ENCODE measurements around the gene PSMD10.

PSMD10 gene

DNA sequence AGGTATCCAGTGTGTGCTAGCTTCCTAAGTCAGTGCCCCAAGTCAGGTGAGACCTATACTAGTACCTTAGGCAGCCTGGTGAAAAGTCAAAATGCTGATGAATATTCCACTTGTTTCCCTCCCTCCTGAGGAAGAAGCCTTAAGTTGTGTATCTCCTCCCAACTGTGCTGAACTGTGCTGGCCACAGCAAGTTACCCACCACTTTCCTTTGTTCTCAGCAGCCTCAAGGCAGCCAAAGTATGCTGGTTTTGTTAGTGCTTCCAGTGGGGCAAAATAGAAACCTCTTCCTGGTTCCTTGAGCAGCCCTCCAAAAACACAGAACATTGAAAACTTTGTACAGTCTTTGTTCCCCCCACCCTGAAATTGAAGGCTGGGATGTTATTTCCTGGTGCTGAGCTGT lies 14.1 kb upstream of the PSMD10 start:
- Histone ChIP-seq H4K20me1 (ENCODE audit: insufficient read depth, low read length) (no peaks in the 10 kb centered on the region), H3K4me2 (ENCODE audit: insufficient read depth, low read length) (no peak overlapping the region), H3K4me1 (ENCODE audit: insufficient read depth, low read length) (no peaks in the 10 kb centered on the region), H3K27me3 (ENCODE audit: insufficient read depth, low read length, poor library complexity) (no peaks in the 10 kb centered on the region), H2AFZ (ENCODE audit: low read depth, low read length) (no peak overlapping the region), H3K4me3 (ENCODE audit: low read depth in 1 of 2, low read length in 2 of 2) (no peak overlapping the region), H3K9me3 (ENCODE audit: insufficient read depth, low read length, severe bottlenecking) (no peaks in the 10 kb centered on the region), H3K79me2 (ENCODE audit: insufficient read depth, low read length) (no peaks in the 10 kb centered on the region), H3K27ac (ENCODE audit: low read length) (no peak overlapping the region), H3K36me3 (ENCODE audit: insufficient read depth, low read length) (no peaks in the 10 kb centered on the region), H3K9ac (ENCODE audit: low read depth, low read length) (no peak overlapping the region)
- TF ChIP-seq EZH2 (IDR thresholded peaks at IDR 0.05; ENCODE audit: borderline replicate concordance, low read depth, low read length, severe bottlenecking) (no peak), CTCF (IDR thresholded peaks at IDR 0.05; ENCODE audit: borderline replicate concordance, extremely low read depth, low read length, poor library complexity, severe bottlenecking) (no peak)
- ATAC-seq (ENCODE audit: insufficient read depth, low read depth) (no peak), DNase-seq (no peak)

DNA sequence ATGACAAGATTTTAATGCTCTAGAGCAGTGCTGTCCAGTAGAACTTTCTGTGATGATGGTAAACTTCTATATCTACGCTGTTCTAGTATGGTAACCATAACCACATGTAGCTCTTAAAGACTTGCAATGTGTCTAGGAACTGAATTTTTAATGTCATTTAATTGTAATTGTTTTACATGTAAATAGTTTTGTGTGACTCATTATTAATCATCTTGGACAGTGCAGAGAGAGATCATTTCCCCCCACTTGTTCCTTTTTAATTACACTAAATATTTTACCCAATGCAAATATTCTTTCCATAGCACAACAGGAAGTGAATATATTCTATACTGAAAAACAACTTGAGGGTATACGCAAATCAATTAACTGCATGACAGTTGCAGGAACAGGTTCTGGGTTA lies 6.0 kb upstream of the PSMD10 start:
- Histone ChIP-seq H4K20me1 (ENCODE audit: insufficient read depth, low read length) (no peaks in the 10 kb centered on the region), H2AFZ (ENCODE audit: low read depth, low read length) (no peak overlapping the region), H3K4me1 (ENCODE audit: insufficient read depth, low read length) (peaks cover 8% of the 10 kb centered on the region; the same call in 1 of the 2 replicates), H3K27ac (ENCODE audit: low read length) (no peak overlapping the region), H3K4me2 (ENCODE audit: insufficient read depth, low read length) (no peak overlapping the region), H3K4me3 (ENCODE audit: low read depth in 1 of 2, low read length in 2 of 2) (no peak overlapping the region), H3K27me3 (ENCODE audit: insufficient read depth, low read length, poor library complexity) (no peaks in the 10 kb centered on the region), H3K36me3 (ENCODE audit: insufficient read depth, low read length) (no peaks in the 10 kb centered on the region), H3K9ac (ENCODE audit: low read depth, low read length) (no peak overlapping the region), H3K79me2 (ENCODE audit: insufficient read depth, low read length) (0 out of 2 replicates have a peak, but pooled peaks cover under 1% of the 10 kb centered on the region), H3K9me3 (ENCODE audit: insufficient read depth, low read length, severe bottlenecking) (no peaks in the 10 kb centered on the region)
- ATAC-seq (ENCODE audit: insufficient read depth, low read depth), result no peak
- TF ChIP-seq EZH2 (IDR thresholded peaks at IDR 0.05; ENCODE audit: borderline replicate concordance, low read depth, low read length, severe bottlenecking) (no peak), CTCF (IDR thresholded peaks at IDR 0.05; ENCODE audit: borderline replicate concordance, extremely low read depth, low read length, poor library complexity, severe bottlenecking) (no peak)
- DNase-seq, result no peak

- peaks cover 22% of the 10 kb centered on the region; the same call in 1 of the 2 replicates for H3K4me1 ChIP-seq (ENCODE audit: insufficient read depth, low read length)
- H3K27ac ChIP-seq (ENCODE audit: low read length), result peak overlapping the region; percentile 68
- peak; percentile 25 for ATAC-seq (ENCODE audit: insufficient read depth, low read depth)
- H3K36me3 ChIP-seq (ENCODE audit: insufficient read depth, low read length), result peaks cover 15% of the 10 kb centered on the region
- H3K9ac ChIP-seq (ENCODE audit: low read depth, low read length), result peak overlapping the region; percentile 60
- H2AFZ ChIP-seq (ENCODE audit: low read depth, low read length), result peak overlapping the region; percentile 89
- no peaks in the 10 kb centered on the region for H3K27me3 ChIP-seq (ENCODE audit: insufficient read depth, low read length, poor library complexity)
- no peaks in the 10 kb centered on the region; the same call in 1 of the 2 replicates for H4K20me1 ChIP-seq (ENCODE audit: insufficient read depth, low read length)
- H3K79me2 ChIP-seq (ENCODE audit: insufficient read depth, low read length), result peaks cover 35% of the 10 kb centered on the region
- peak overlapping the region; percentile 89 for H3K4me2 ChIP-seq (ENCODE audit: insufficient read depth, low read length)
- DNase-seq, result no peak
- no peak for TF ChIP-seq EZH2 (IDR thresholded peaks at IDR 0.05; ENCODE audit: borderline replicate concordance, low read depth, low read length, severe bottlenecking)
- TF ChIP-seq CTCF (IDR thresholded peaks at IDR 0.05; ENCODE audit: borderline replicate concordance, extremely low read depth, low read length, poor library complexity, severe bottlenecking), result no peak
- peak overlapping the region; percentile 59 to 80 for H3K4me3 ChIP-seq (ENCODE audit: low read depth in 1 of 2, low read length in 2 of 2)
- H3K9me3 ChIP-seq (ENCODE audit: insufficient read depth, low read length, severe bottlenecking), result no peaks in the 10 kb centered on the region
These were observed 543 bp upstream of the PSMD10 start for GRCh38 chrX:108091878-108092291.
